B cell (primary cell): Measurements from ENCODE around the gene UBR4. TPM values are rescaled to one million over a fixed set of nuclear protein-coding genes. Genes with fewer than 3 reads are reported as not detected.

Source experiments
- ATAC-seq: fragments of 200-7000 bp; cut with Tn5 transposase; one replicate; pipeline ENCODE4 v1.10.0; 2021; ENCODE audit warnings: low read depth, mild to moderate bottlenecking, moderate number of reproducible peaks, moderate library complexity
- CTCF ChIA-PET: fragments of 350-600 bp; sonication (Branson Sonifier 250); formaldehyde crosslinking; loops from one replicate; lab custom pipeline; 2021; ENCODE audit warnings: antibody characterized with exemption, inconsistent platforms; lab: Charles Lee
- POLR2A ChIA-PET: fragments of 350-600 bp; sonication (Branson Sonifier 250); formaldehyde crosslinking; loops from one replicate; lab custom pipeline; 2021; ENCODE audit warnings: antibody characterized with exemption; lab: Charles Lee
- DNase-seq: peaks from one replicate; pipeline ENCODE4 v3.0.0; 2013
- H2AFZ ChIP-seq: 2 replicates; pipeline ENCODE4 v1.6.1; 2012; ENCODE audit warnings: mild to moderate bottlenecking, low read depth, low read length; ENCODE audit not compliant: insufficient read depth, poor library complexity, severe bottlenecking
- H3K27ac ChIP-seq, 2 donors: 1 replicate in 1 of 2; 2 replicates in 1 of 2; pipeline ENCODE4 v1.5.1; 2012 to 2013; ENCODE audit warnings: low read length in 2 of 2, mild to moderate bottlenecking in 2 of 2, moderate library complexity in 1 of 2
- H3K27me3 ChIP-seq, 4 experiments: fragments of 200-600 bp in 1 of 4; sonication (generic) in 1 of 4; replicated peaks in 1 of 4; 1 replicate in 2 of 4; 2 replicates in 2 of 4; pipeline versions ENCODE4 v1.6.1 to v1.7.0; 2013 to 2016; ENCODE audit warnings: low read length in 3 of 4, mild to moderate bottlenecking in 2 of 4, mixed read lengths in 1 of 4, moderate library complexity in 1 of 4; ENCODE audit not compliant: insufficient read depth in 4 of 4, control insufficient read depth in 3 of 4; ENCODE audit errors: control extremely low read depth in 1 of 4
- H3K36me3 ChIP-seq, 2 experiments: replicated peaks in 1 of 2; 1 replicate in 1 of 2; 2 replicates in 1 of 2; pipeline versions ENCODE4 v1.6.1 to v1.7.1; 2013; ENCODE audit warnings: low read length in 1 of 2; ENCODE audit not compliant: insufficient read depth in 2 of 2, control insufficient read depth in 1 of 2; ENCODE audit errors: control extremely low read depth in 1 of 2, extremely low read depth in 1 of 2
- H3K4me1 ChIP-seq, 2 donors: fragments of 200-600 bp in 1 of 2; sonication (generic) in 1 of 2; 1 replicate in 1 of 2; 2 replicates in 1 of 2; pipeline versions ENCODE4 v1.5.1 to v1.6.1; 2013 to 2017; ENCODE audit warnings: low read length in 2 of 2; ENCODE audit not compliant: control insufficient read depth in 2 of 2, insufficient read depth in 2 of 2
- H3K4me2 ChIP-seq: replicated peaks from 2 replicates; pipeline ENCODE3; 2012; ENCODE audit warnings: mild to moderate bottlenecking, low read depth, low read length; ENCODE audit not compliant: poor library complexity, severe bottlenecking
- H3K4me3 ChIP-seq, 5 experiments: fragments of 200-600 bp in 1 of 5; sonication (generic) in 1 of 5; 1 replicate in 3 of 5; 2 replicates in 2 of 5; pipeline versions ENCODE4 v1.5.1 to v1.7.0; 2011 to 2016; ENCODE audit warnings: low read length in 4 of 5, mild to moderate bottlenecking in 4 of 5, low read depth in 2 of 5, control low read depth in 1 of 5, moderate library complexity in 1 of 5; ENCODE audit not compliant: insufficient read depth in 1 of 5; ENCODE audit errors: control extremely low read depth in 1 of 5, extremely low read depth in 1 of 5
- H3K79me2 ChIP-seq: fragments of 200-600 bp; sonication (generic); one replicate; pipeline ENCODE4 v1.6.0; 2016; ENCODE audit warnings: low read length; ENCODE audit not compliant: control insufficient read depth, insufficient read depth
- H3K9ac ChIP-seq: fragments of 200-600 bp; sonication (generic); 2 replicates; pipeline ENCODE4 v1.6.1; 2017; ENCODE audit warnings: mild to moderate bottlenecking, low read length, moderate library complexity
- H3K9me3 ChIP-seq, 3 donors: one replicate each; pipeline versions ENCODE4 v1.6.1 to v1.7.1; 2013; ENCODE audit warnings: low read length in 2 of 3; ENCODE audit not compliant: control insufficient read depth in 2 of 3, insufficient read depth in 1 of 3; ENCODE audit errors: control extremely low read depth in 1 of 3
- H4K20me1 ChIP-seq: 2 replicates; pipeline ENCODE4 v1.6.0; 2012; ENCODE audit warnings: mild to moderate bottlenecking, low read length; ENCODE audit not compliant: insufficient read depth, control insufficient read depth, poor library complexity, severe bottlenecking
- H3K27ac Mint-ChIP-seq: one replicate; pipeline ENCODE4 v1.8.0; 2021; ENCODE audit warnings: mixed read lengths
- H3K27me3 Mint-ChIP-seq: one replicate; pipeline ENCODE4 v1.8.0; 2021; ENCODE audit warnings: mixed read lengths
- H3K4me1 Mint-ChIP-seq: one replicate; pipeline ENCODE4 v1.8.0; 2021; ENCODE audit warnings: mixed read lengths
- H3K4me3 Mint-ChIP-seq: one replicate; pipeline ENCODE4 v1.8.0; 2021; ENCODE audit warnings: mixed read lengths
- H3K9me3 Mint-ChIP-seq: one replicate; pipeline ENCODE4 v1.8.0; 2022; ENCODE audit warnings: mixed read lengths; ENCODE audit not compliant: insufficient read depth
- EZH2 ChIP-seq: IDR thresholded peaks from 2 replicates; pipeline ENCODE4 v1.6.1; 2012; ENCODE audit warnings: borderline replicate concordance, low read depth, mild to moderate bottlenecking, moderate library complexity, low read length; ENCODE audit not compliant: insufficient read depth, poor library complexity, severe bottlenecking
- WGBS: methylation state at CpG from one replicate; pipeline ENCODE4 v1.1.5; 2013; ENCODE audit warnings: missing lambda C conversion rate; ENCODE audit not compliant: insufficient coverage; 5-methylcytosine and 5-hydroxymethylcytosine counted together
- intact Hi-C: fragments of 100-400 bp; cut with micrococcal nuclease; formaldehyde crosslinking; loops from one replicate; pipeline ENCODE4 v1.10.0; 2022
- polyA plus RNA-seq: library from polyadenylated mRNA; depleted of rRNA; stranded (reverse); fragments of >200 nt; gene quantifications from 2 replicates; pipeline ENCODE4 v1.2.3, GENCODE V29; 2012
- total RNA-seq, 2 donors: library from RNA; stranded (reverse); fragments of 120-200 nt in 1 of 2; gene quantifications; 1 replicate in 1 of 2; 2 replicates in 1 of 2; pipeline versions ENCODE4 v1.2.3 to v1.2.4, GENCODE V29; 2013 to 2022
- TF ChIP-seq, protein P1 (sequence below): fragments of 200-600 bp; IDR thresholded peaks from one replicate; pipeline ENCODE4 v1.8.0; 2022; ENCODE audit warnings: antibody characterized with exemption, mild to moderate bottlenecking

The UBR4 gene
- total and polyA plus RNA-seq, 2 donors (not counting 1 experiment from before 2014, with no cell fraction given): 90.0 to 190 TPM

GRCh38 chr1:19209439-19209989, 552 bp downstream of the UBR4 start:
- intact Hi-C loops: no loop called here
- H2AFZ ChIP-seq: peak overlapping the region; percentile 79

More at GRCh38 chr1:19209439-19209989, 552 bp downstream of the UBR4 start:
- peaks cover 32 to 37% of the 10 kb centered on the region in 2 donors for H3K4me1 ChIP-seq
- Mint-ChIP-seq H3K9me3 (no peaks in the 10 kb centered on the region), H3K27me3 (no peaks in the 10 kb centered on the region), H3K4me3 (peak overlapping the region; percentile 93), H3K27ac (peak overlapping the region; percentile 94), H3K4me1 (peaks cover 64% of the 10 kb centered on the region)
- H3K4me3 ChIP-seq: peak overlapping the region; percentile 79 to 93 (median 86)
- H3K27me3 ChIP-seq: no peaks in the 10 kb centered on the region
- H3K9ac ChIP-seq: peak overlapping the region; percentile 88
- H3K4me2 ChIP-seq: peak overlapping the region; percentile 79
- 1% methylated on average over 19 of the region's 28 CpGs for WGBS
- peaks cover 47% of the 10 kb centered on the region for H4K20me1 ChIP-seq
- peaks cover 2 to 18% of the 10 kb centered on the region in 2 experiments for H3K36me3 ChIP-seq
- peak overlapping the region; percentile 89 to 94 for H3K27ac ChIP-seq
- H3K79me2 ChIP-seq: peaks cover 86% of the 10 kb centered on the region
- POLR2A ChIA-PET: interaction anchor here (2.2 kb wide), 1 partner anchor 42 kb away, joined by 9 read pairs; the partner anchor contains the start of genes EMC1 and MRTO4
- ATAC-seq (peak; percentile 42), DNase-seq (no peak)
- TF ChIP-seq EZH2: no peak
- TF ChIP-seq, protein P1, sequence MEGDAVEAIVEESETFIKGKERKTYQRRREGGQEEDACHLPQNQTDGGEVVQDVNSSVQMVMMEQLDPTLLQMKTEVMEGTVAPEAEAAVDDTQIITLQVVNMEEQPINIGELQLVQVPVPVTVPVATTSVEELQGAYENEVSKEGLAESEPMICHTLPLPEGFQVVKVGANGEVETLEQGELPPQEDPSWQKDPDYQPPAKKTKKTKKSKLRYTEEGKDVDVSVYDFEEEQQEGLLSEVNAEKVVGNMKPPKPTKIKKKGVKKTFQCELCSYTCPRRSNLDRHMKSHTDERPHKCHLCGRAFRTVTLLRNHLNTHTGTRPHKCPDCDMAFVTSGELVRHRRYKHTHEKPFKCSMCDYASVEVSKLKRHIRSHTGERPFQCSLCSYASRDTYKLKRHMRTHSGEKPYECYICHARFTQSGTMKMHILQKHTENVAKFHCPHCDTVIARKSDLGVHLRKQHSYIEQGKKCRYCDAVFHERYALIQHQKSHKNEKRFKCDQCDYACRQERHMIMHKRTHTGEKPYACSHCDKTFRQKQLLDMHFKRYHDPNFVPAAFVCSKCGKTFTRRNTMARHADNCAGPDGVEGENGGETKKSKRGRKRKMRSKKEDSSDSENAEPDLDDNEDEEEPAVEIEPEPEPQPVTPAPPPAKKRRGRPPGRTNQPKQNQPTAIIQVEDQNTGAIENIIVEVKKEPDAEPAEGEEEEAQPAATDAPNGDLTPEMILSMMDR: no peak
- H3K9me3 ChIP-seq: no peaks in the 10 kb centered on the region
- CTCF ChIA-PET: interaction anchor here (1.2 kb wide), 1 partner anchor 10 kb away, joined by 4 read pairs; no protein-coding TSS in a partner anchor
